GM12864 (cell line): Measurements from ENCODE around the gene PLEKHA8.

Experiments
- DNase-seq: peaks from one replicate; pipeline ENCODE4 v3.0.0-alpha.2; 2011; ENCODE audit warnings: low read depth
- H3K4me3 ChIP-seq: 2 replicates; pipeline ENCODE4 v1.5.1; 2011; ENCODE audit warnings: mild to moderate bottlenecking, low read depth, low read length, control low read depth
- CTCF ChIP-seq: IDR thresholded peaks from 2 replicates; pipeline ENCODE4 v1.5.1; 2011; ENCODE audit warnings: low read depth, mild to moderate bottlenecking, moderate library complexity, low read length, control low read depth, inconsistent platforms; ENCODE audit errors: missing control alignments

The PLEKHA8 gene

GRCh38 chr7:30134611-30135300 is 106.5 kb downstream of the PLEKHA8 start, which contains the start of gene MTURN:
Gene MTURN, plus strand, starts transcription at chr7:30134986. Its CDS starts 151 bp downstream, at chr7:30135137.
- TF ChIP-seq CTCF, result no peak
- H3K4me3 ChIP-seq, result peak within 1 kb of the TSS; percentile 70
- DNase-seq, result no peak

DNA sequence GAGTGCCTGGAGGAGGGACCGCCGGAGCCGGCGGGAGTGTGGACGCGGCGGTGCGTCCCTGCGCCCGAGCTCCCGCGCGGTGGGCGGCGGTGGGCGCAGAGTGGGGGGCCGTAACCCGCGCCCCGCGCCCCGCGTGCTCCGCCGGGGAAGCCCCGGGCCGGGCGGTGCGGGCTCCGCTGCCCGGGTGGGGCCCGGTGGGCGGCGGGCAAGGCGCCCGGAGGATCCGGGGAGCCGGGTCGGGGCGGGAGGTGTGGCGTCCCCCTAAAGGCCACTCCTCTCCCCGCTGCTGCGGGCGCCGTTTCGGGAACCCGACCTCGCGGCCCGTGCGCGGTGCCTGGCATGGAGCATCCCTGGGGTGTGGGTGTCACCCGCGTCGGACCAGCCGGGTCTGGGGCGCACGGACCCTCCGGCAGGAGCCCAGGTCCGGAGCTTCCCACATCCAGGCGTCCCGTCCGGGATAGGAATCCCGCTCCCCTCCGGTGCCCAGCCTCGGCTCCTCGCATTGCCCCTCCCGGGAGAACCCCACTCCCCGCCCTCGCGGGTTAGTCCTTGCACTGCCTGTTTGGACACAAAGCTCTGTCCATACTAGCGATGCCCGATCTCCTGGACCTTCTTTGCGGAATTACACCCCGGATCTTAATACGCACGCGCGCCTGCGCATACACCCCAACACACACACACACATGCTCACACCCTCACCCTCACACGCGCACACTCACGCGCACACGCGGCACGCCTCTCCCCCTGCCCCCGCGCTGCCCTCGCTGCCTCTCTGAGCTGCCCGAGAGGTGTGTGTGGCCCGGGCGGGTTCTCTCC is 107.3 kb downstream of the PLEKHA8 start:
- no peak for DNase-seq
- no peak for TF ChIP-seq CTCF
- peak overlapping the region; percentile 70 for H3K4me3 ChIP-seq

- DNase-seq, result no peak
- peak overlapping the region; percentile 70 for H3K4me3 ChIP-seq
- TF ChIP-seq CTCF, result no peak
Measured at GRCh38 chr7:30136117-30136731, 108.0 kb downstream of the PLEKHA8 start.

- no peak overlapping the region for H3K4me3 ChIP-seq
Measured at GRCh38 chr7:30136743-30137485, 108.7 kb downstream of the PLEKHA8 start.

DNA sequence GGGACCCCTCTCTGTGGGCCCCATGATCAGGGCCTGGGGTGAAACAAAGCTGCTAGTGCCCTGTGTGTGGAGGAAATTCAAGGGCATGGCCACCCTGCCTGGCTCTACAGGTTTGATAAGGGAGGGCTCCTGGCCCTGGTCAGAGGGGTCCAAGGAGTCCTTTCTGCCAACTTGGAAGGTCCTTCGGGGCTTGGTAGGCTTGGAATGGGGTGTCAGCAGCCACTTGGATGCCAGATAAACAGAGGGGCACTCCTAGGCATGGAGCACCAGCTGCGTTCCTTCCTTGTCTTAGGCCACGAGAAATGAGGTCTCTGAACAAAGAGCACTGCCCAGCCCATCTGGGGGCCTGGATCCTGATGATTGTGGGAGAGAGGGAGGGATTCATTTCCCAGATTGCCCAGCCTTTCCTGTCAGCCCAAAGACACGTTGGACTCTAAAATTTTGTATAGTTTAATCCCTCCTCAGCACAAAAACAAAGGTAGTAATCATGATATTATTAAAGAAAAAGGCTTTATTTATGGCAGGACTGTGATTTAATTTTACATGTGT is 111.7 kb downstream of the PLEKHA8 start:
- TF ChIP-seq CTCF, result no peak
- no peak overlapping the region for H3K4me3 ChIP-seq
- DNase-seq, result no peak

More at GRCh38 chr7:30136743-30137485, 108.7 kb downstream of the PLEKHA8 start:
- no peak for DNase-seq
- TF ChIP-seq CTCF, result no peak

- no peak overlapping the region for H3K4me3 ChIP-seq
- TF ChIP-seq CTCF, result no peak
- DNase-seq, result no peak
Measured at GRCh38 chr7:30140456-30140855, 112.2 kb downstream of the PLEKHA8 start.
